Sigmoid colon (tissue), 7 donors: ENCODE measurements around the gene PPP1R7. TPM values are rescaled to one million over a fixed set of nuclear protein-coding genes. Genes with fewer than 3 reads are reported as not detected.

Experiments
- DNase-seq: peaks from one replicate; pipeline ENCODE4 v3.0.0-alpha.2; 2019
- H3K27ac ChIP-seq, 4 donors: fragments of 200-600 bp; sonication (generic); one replicate each; pipeline ENCODE4 v1.5.1; 2016 to 2019; ENCODE audit warnings: mild to moderate bottlenecking in 1 of 4
- H3K27me3 ChIP-seq, 3 donors: fragments of 200-600 bp; sonication (generic); one replicate each; pipeline ENCODE4 v1.5.1; 2019; ENCODE audit warnings: mild to moderate bottlenecking in 1 of 3
- H3K36me3 ChIP-seq, 4 donors: fragments of 200-600 bp; sonication (generic); one replicate each; pipeline ENCODE4 v1.5.1; 2016 to 2019
- H3K4me1 ChIP-seq, 4 donors: fragments of 200-600 bp; sonication (generic); one replicate each; pipeline ENCODE4 v1.5.1; 2017 to 2019
- H3K4me3 ChIP-seq, 4 donors: fragments of 200-600 bp; sonication (generic); one replicate each; pipeline ENCODE4 v1.5.1; 2017 to 2019; ENCODE audit warnings: mild to moderate bottlenecking in 2 of 4, moderate library complexity in 1 of 4
- H3K9me3 ChIP-seq, 4 donors: fragments of 200-600 bp in 3 of 4; sonication (generic) in 3 of 4; one replicate each; pipeline versions ENCODE4 v1.5.1 to v1.6.1; 2013 to 2019
- EP300 ChIP-seq, 4 donors: sonication (generic); formaldehyde crosslinking; IDR thresholded peaks; one replicate each; pipeline ENCODE4 v1.6.1; 2017; ENCODE audit warnings: antibody characterized with exemption in 4 of 4
- POLR2A ChIP-seq, 2 donors: fragments of 450-650 bp; IDR thresholded peaks; one replicate each; pipeline ENCODE4 v1.6.1; 2016; ENCODE audit warnings: antibody characterized with exemption in 2 of 2, mild to moderate bottlenecking in 2 of 2, moderate library complexity in 2 of 2
- POLR2AphosphoS5 ChIP-seq, 4 donors: sonication (generic); formaldehyde crosslinking; IDR thresholded peaks; one replicate each; pipeline ENCODE4 v1.6.1; 2017; ENCODE audit warnings: antibody characterized with exemption in 4 of 4
- WGBS, 2 donors: extraction: QIAGEN DNeasy Blood & Tissue Kit; methylation state at CpG; one replicate each; pipeline ENCODE4 v1.1.7; 2013; 5-methylcytosine and 5-hydroxymethylcytosine counted together
- intact Hi-C: fragments of 100-400 bp; cut with DNase I; formaldehyde crosslinking; loops from one replicate; pipeline ENCODE4 v1.15.1; 2023
- polyA plus RNA-seq, 3 donors: library from polyadenylated mRNA; stranded (reverse); fragments of 200-250 nt; gene quantifications; one replicate each; pipeline ENCODE4 v1.2.3, GENCODE V29; 2013
- total RNA-seq, 4 donors: library from RNA; depleted of rRNA; stranded (reverse); fragments of >200 nt; gene quantifications; one replicate each; pipeline ENCODE4 v1.1.0, GENCODE V29; 2016
- TF ChIP-seq, protein P1 (sequence below), 4 experiments: fragments of 450-650 bp in 3 of 4; fragments of 200-600 bp in 1 of 4; IDR thresholded peaks; one replicate each; pipeline ENCODE4 v1.5.1; 2016 to 2019; ENCODE audit warnings: antibody characterized with exemption in 4 of 4, mild to moderate bottlenecking in 3 of 4, moderate library complexity in 2 of 4
- donor health status: healthy with polysubstance abuse.
- donor health status: Bipolar disorder and iron deficiency.
- donor health status: healthy.

PPP1R7 gene
- total and polyA plus RNA-seq, 7 donors: 41.3 to 89.7 (median 63.5) TPM

DNA sequence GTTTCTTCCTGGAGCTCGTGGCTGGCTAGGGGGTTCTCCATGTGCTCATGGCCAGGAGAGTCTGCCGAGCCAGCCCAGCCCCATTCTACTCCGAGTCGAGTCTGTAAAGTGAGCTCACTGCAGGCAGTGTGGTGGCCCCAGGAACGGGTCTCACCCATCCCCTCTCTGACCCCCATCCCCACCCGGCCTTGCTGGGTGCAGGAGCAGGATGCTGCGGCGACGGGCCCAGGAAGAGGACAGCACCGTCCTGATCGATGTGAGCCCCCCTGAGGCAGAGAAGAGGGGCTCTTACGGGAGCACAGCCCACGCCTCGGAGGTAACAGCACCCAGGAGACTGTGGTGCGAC lies 39.6 kb downstream of the PPP1R7 start:
- H3K27ac ChIP-seq: no peak overlapping the region
- no peak for TF ChIP-seq EP300 (IDR thresholded peaks at IDR 0.05)
- no peak for TF ChIP-seq POLR2AphosphoS5 (IDR thresholded peaks at IDR 0.05)
- TF ChIP-seq, protein P1, sequence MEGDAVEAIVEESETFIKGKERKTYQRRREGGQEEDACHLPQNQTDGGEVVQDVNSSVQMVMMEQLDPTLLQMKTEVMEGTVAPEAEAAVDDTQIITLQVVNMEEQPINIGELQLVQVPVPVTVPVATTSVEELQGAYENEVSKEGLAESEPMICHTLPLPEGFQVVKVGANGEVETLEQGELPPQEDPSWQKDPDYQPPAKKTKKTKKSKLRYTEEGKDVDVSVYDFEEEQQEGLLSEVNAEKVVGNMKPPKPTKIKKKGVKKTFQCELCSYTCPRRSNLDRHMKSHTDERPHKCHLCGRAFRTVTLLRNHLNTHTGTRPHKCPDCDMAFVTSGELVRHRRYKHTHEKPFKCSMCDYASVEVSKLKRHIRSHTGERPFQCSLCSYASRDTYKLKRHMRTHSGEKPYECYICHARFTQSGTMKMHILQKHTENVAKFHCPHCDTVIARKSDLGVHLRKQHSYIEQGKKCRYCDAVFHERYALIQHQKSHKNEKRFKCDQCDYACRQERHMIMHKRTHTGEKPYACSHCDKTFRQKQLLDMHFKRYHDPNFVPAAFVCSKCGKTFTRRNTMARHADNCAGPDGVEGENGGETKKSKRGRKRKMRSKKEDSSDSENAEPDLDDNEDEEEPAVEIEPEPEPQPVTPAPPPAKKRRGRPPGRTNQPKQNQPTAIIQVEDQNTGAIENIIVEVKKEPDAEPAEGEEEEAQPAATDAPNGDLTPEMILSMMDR (IDR thresholded peaks at IDR 0.05): no peak
- TF ChIP-seq POLR2A (IDR thresholded peaks at IDR 0.05): no peak
- H3K9me3 ChIP-seq: no peaks in the 10 kb centered on the region
- no peak overlapping the region for H3K4me3 ChIP-seq
- no peaks in the 10 kb centered on the region for H3K27me3 ChIP-seq
- 83 to 89% methylated on average over 15 of the region's 15 CpGs for WGBS, 2 donors
- no peaks in the 10 kb centered on the region for H3K4me1 ChIP-seq
- H3K36me3 ChIP-seq: no peaks in the 10 kb centered on the region
- no peak for DNase-seq
- intact Hi-C loops: no loop called here

DNA sequence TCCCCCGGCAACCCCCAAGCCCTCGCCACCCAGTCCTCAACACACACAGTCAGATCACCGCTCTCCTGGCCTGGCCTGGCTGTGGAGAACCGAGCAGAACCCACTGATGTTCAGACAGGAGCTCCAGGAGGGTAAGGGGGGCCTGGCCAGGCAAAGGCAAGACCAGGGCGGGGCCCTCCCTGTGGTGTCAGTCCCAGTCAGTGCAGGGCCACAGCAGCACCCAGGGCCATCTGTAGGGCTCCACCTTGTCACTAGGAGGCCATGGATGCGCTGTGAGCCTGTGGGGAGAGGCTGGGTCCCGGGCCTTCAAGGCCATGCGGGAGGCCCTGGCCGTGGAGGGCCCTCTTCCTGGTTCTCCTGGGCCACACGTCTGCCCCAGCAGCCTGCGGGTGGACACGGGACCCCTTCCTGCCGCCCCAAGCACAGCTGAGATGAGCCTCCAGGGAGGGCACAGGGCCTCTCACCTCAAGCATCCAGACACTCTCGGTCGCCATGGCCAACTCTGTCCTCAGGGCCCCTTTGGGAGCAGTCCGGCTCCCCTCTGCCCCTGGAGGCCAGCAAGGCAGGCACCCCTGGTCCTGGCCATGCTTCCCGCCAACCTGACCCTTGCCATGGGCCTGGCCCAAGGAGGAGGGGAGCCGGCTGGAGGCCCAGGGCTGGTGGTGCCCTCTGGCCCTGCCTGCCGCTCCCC lies 40.2 kb downstream of the PPP1R7 start:
- no peak for DNase-seq
- WGBS, 2 donors: 71 to 89% methylated on average over 19 of the region's 19 CpGs
- H3K36me3 ChIP-seq: no peaks in the 10 kb centered on the region
- intact Hi-C loops: no loop called here
- no peaks in the 10 kb centered on the region for H3K27me3 ChIP-seq
- H3K27ac ChIP-seq: no peak overlapping the region
- no peak overlapping the region for H3K4me3 ChIP-seq
- no peaks in the 10 kb centered on the region for H3K4me1 ChIP-seq
- TF ChIP-seq, protein P1 (IDR thresholded peaks at IDR 0.05): no peak
- TF ChIP-seq POLR2A (IDR thresholded peaks at IDR 0.05): no peak
- TF ChIP-seq EP300 (IDR thresholded peaks at IDR 0.05): no peak
- no peak for TF ChIP-seq POLR2AphosphoS5 (IDR thresholded peaks at IDR 0.05)
- H3K9me3 ChIP-seq: no peaks in the 10 kb centered on the region

DNA sequence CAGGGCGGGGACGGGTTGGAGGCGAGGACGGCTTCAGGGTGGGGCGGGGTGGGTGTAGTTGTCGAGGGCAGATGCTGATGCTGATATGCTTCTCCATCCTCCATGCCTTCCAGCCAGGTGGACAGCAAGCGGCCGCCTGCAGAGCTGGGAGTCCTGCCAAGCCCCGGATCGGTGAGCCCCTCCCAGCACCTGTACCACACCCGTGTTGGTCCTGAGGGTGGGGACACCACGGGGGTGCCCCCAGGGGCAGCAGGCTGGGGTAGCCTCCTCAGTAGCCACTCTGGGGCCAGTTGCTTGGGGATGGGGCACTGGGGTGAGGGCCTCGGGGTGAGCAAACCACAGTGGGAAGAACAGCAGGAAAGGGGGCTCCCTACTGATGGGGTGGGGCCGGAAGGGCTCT lies 40.8 kb downstream of the PPP1R7 start:
- no peak for DNase-seq
- Histone ChIP-seq H3K4me3 (no peak overlapping the region), H3K36me3 (no peaks in the 10 kb centered on the region), H3K27ac (no peak overlapping the region), H3K9me3 (no peaks in the 10 kb centered on the region), H3K4me1 (no peaks in the 10 kb centered on the region), H3K27me3 (no peaks in the 10 kb centered on the region)
- intact Hi-C loops: no loop called here
- WGBS, 2 donors: 18 to 72% methylated on average over 14 of the region's 14 CpGs
- TF ChIP-seq POLR2AphosphoS5 (IDR thresholded peaks at IDR 0.05) (no peak), POLR2A (IDR thresholded peaks at IDR 0.05) (no peak), EP300 (IDR thresholded peaks at IDR 0.05) (no peak)
- TF ChIP-seq, protein P1 (IDR thresholded peaks at IDR 0.05): no peak

DNA sequence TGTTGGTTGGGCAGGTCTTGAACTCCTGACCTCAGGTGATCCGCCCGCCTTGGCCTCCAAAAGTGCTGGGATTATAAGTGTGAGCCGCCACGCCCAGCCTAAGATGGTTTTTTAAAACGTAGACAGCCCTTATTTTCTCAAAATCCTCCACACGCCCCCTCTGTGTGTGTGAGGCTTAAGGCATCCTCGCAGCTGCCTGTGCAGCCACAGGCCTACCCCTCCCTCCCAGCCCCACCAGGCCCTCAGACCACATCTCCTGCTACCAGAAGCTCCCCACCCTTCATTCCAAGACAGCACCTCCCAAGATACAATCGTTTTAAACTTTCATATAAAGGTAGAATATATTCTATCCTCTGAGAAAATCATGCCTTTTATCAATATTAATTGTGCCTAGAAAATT lies 43.0 kb downstream of the PPP1R7 start:
- 70 to 82% methylated on average over 8 of the region's 8 CpGs for WGBS, 2 donors
- Histone ChIP-seq H3K27ac (no peak overlapping the region), H3K27me3 (no peaks in the 10 kb centered on the region), H3K36me3 (no peaks in the 10 kb centered on the region), H3K4me3 (no peak overlapping the region), H3K9me3 (no peaks in the 10 kb centered on the region), H3K4me1 (no peaks in the 10 kb centered on the region)
- DNase-seq: no peak
- intact Hi-C loops: no loop called here
- TF ChIP-seq POLR2AphosphoS5 (IDR thresholded peaks at IDR 0.05) (no peak), POLR2A (IDR thresholded peaks at IDR 0.05) (no peak), EP300 (IDR thresholded peaks at IDR 0.05) (no peak)
- TF ChIP-seq, protein P1 (IDR thresholded peaks at IDR 0.05): no peak

DNA sequence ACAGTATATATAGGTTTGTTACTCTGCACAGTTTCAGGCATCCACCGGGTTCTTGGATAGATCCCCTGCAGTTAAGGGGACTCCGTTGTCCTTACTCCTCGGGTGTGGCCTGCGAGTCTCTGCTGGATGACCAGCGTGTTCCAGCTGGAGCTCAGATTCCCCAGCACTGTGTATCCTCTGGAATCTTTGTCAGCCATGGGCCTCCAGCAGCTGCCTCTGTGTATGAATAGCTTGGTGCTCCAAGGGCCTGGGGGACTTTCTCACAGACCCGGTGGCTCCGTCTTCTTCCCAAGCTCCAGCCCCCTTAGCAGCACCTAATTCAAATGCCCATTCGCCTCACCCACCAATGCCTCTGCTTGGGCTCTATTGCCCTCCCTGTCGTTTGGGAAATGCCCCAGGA lies 44.5 kb downstream of the PPP1R7 start:
- Histone ChIP-seq H3K27me3 (no peaks in the 10 kb centered on the region), H3K36me3 (no peaks in the 10 kb centered on the region), H3K4me1 (no peaks in the 10 kb centered on the region), H3K27ac (no peak overlapping the region), H3K4me3 (no peak overlapping the region), H3K9me3 (no peaks in the 10 kb centered on the region)
- no peak for TF ChIP-seq POLR2A (IDR thresholded peaks at IDR 0.05)
- no peak for TF ChIP-seq POLR2AphosphoS5 (IDR thresholded peaks at IDR 0.05)
- TF ChIP-seq, protein P1 (IDR thresholded peaks at IDR 0.05): no peak
- no peak for TF ChIP-seq EP300 (IDR thresholded peaks at IDR 0.05)
- intact Hi-C loops: no loop called here
- DNase-seq: no peak
- 75 to 79% methylated on average over 9 of the region's 9 CpGs for WGBS, 2 donors
